Measurements from ENCODE around the gene TCN2.

- peak in 1 of 6 experiments; percentile 8 for TF ChIP-seq CTCF (IDR thresholded peaks at IDR 0.05)
- TF ChIP-seq POLR2A (IDR thresholded peaks at IDR 0.05): peak in 1 of 2 donors; percentile 42
Measured at GRCh38 chr22:30591588-30592359, 15.2 kb upstream of the TCN2 start, which contains the start of gene PES1.

Data from Peyer's patch (tissue), 4 donors.